Lower leg skin (tissue), 3 donors: ENCODE measurements around the gene LYZL1.

ENCODE experiments used
- POLR2A ChIP-seq, 2 donors: fragments of 450-650 bp; IDR thresholded peaks; one replicate each; pipeline ENCODE4 v1.6.1; 2016 to 2017; ENCODE audit warnings: antibody characterized with exemption in 2 of 2, mild to moderate bottlenecking in 1 of 2, moderate library complexity in 1 of 2
- TF ChIP-seq, protein P1 (sequence below), 3 donors: fragments of 450-650 bp; IDR thresholded peaks; one replicate each; pipeline ENCODE4 v1.5.1; 2016; ENCODE audit warnings: antibody characterized with exemption in 3 of 3, mild to moderate bottlenecking in 3 of 3, moderate library complexity in 2 of 3

DNA sequence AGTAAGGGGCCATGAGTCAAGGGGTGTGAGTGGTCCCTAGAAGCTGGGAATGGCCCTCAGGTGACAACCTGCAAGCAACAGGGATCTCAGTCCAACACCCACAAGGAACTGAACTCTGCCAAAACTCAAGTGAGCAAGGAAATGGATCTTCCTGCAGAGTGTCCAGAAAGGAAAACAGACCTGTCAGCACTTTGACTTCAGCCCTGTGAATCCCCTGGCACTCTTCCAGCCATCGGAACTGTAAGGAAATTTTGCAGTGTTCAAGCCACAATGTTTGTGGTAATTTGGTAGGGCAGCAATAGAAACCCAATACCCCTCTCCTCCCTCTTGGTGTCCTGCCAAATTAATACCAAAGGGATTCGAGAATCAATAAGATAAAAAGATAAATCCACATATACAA, 6.9 kb downstream of the LYZL1 start:
- TF ChIP-seq, protein P1, sequence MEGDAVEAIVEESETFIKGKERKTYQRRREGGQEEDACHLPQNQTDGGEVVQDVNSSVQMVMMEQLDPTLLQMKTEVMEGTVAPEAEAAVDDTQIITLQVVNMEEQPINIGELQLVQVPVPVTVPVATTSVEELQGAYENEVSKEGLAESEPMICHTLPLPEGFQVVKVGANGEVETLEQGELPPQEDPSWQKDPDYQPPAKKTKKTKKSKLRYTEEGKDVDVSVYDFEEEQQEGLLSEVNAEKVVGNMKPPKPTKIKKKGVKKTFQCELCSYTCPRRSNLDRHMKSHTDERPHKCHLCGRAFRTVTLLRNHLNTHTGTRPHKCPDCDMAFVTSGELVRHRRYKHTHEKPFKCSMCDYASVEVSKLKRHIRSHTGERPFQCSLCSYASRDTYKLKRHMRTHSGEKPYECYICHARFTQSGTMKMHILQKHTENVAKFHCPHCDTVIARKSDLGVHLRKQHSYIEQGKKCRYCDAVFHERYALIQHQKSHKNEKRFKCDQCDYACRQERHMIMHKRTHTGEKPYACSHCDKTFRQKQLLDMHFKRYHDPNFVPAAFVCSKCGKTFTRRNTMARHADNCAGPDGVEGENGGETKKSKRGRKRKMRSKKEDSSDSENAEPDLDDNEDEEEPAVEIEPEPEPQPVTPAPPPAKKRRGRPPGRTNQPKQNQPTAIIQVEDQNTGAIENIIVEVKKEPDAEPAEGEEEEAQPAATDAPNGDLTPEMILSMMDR (IDR thresholded peaks at IDR 0.05): no peak
- TF ChIP-seq POLR2A (IDR thresholded peaks at IDR 0.05): no peak
